NCI-H524 treated with DMSO at 0.1 percent for 48 hours (cell line): ENCODE data around the gene TESMIN.

Experiments
- DNase-seq: peaks from one replicate; lab custom pipeline; 2025; lab: John Stamatoyannopoulos, UW

Gene TESMIN

GRCh38 chr11:68711114-68711513 is 40.2 kb downstream of the TESMIN start:
- DNase-seq, result no peak

DNA sequence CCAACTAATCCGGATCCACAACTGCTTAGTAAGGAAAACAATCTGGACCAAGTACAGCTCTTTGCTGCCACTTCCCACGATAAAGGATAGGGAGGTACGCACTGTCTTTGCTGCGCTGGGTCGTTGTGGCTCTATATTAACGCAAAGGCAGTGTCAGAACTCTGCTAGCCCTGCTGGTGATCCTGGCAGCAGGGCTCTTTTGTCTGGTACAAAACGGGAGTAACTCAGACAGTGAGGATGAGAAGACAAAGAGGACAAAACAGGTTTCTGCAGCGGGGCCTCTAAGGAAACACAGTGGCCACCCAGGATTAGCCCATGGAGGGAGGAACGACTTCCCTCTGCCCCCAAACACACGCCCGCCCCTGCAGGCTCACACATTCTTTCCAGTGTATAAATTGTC is 40.9 kb downstream of the TESMIN start:
- DNase-seq, result no peak

DNA sequence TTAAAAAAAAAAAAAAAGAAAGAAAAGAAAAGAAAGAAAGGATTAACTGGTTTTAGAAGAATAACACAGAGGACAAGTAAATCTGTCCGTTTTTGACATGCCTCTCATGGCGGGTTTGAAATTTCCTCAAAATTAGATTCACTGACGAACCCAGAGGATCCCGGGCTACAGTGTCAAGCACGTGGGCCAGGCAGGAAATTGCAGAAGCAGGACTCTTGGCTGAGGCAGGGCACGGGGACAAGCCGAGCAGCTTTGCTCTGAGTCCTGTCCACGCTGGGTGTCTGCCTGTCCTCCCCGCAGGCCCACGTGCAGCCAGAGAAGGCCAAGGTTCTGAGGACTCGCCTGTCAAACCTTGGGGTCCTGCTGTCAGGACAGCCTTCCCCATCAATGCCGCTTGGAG is 42.3 kb downstream of the TESMIN start:
- DNase-seq, result no peak

- no peak for DNase-seq
Observed at GRCh38 chr11:68707527-68707926, 43.8 kb downstream of the TESMIN start.

DNA sequence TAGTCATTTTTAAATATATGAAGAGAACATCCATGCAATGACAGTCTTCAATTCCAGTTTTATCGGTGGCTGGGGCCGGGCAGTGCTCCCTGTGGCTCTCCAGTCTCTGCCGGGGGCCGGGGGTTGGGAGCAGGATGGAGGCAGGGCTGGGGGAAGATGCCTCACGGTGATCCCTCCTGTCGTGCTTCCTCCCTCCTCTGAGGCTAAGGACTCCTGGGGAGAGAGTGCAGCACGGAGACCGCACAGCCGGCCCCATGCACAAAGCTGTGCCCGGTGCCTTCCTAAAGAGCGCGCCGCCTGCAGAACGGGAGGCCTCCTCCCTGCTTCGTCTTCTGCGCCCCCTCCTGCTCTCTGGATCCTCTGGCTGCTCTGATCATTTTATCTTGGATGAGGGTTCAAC is 46.4 kb downstream of the TESMIN start:
- DNase-seq, result no peak

DNA sequence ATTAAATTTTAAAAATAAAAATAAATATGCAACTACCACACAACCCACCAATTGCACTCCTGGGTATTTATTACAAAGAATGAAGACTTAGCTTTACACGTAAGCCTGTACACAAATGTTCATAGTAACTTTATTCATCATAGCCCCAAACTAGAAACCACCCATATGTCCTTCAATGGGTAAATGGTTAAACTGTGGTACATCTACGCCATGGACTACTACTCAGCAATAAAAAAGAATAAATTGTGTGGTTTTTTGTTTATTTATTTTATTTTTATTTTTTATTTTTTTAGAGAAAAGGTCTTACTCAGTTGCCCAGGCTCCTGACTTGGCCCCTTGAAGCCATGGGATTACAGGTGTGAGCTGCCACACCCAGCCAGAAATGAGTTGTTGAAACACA is 52.3 kb downstream of the TESMIN start:
- no peak for DNase-seq

- no peak for DNase-seq
Observed at GRCh38 chr11:68695531-68695930, 55.8 kb downstream of the TESMIN start.

DNA sequence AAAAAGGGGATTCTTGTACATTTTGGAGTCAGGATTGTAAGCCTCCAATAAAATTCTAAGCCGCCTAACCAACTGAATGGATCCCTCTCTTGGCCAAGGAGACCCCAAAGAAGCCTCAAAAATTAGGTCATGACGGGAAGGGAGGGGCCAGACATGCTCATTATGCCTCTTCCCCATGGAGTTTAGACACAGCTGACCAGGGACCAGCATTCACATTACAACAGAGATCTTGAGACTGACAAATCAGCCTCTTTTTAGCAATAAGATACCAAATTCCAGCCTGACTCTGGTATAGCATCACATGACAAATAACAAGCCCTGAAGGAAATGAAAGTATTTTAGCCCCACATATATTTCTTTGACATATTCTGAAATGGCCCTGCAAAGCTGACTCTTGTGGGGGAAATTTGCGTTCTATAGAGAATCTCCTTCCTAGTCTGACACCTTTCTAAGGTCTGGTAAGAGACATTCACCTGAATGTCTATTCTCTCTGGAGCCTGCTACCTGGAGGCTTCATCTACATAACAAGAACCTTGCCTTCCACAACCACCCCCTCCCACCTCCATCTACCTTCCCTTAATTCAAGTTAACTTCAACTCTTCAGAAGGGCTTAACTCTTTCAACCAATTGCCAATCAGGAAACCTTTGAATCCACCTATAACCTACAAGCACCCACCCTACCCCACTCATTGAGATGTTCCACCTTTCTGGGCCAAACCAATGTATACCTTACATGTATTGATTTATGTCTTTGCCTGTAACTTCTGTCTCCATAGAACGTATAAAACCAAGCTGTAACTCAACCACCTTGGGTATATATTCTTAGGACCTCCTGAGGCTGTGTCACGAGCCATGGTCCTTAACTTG is 56.7 kb downstream of the TESMIN start:
- DNase-seq, result no peak

DNA sequence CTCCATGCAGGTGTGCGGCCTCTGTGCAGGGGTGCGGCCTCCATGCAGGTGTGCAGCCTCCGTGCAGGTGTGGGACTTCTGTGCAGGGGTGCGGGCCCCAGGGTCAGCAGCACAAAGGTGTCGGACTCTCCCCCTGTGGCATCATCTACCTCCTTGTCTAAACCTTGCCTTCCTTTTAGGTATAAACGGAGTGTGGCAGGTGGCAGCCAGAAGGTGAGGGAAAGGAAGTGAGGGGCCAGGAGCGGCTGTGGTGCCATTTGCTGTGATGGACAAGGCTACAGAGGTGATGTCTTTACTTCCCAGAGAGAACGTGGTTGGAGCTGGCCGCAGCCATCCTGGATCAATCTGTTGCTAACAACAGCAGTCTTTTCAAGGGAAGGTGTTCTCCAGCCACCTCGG is 57.8 kb downstream of the TESMIN start:
- no peak for DNase-seq

GRCh38 chr11:68692871-68693483 is 58.3 kb downstream of the TESMIN start:
- DNase-seq, result no peak

DNA sequence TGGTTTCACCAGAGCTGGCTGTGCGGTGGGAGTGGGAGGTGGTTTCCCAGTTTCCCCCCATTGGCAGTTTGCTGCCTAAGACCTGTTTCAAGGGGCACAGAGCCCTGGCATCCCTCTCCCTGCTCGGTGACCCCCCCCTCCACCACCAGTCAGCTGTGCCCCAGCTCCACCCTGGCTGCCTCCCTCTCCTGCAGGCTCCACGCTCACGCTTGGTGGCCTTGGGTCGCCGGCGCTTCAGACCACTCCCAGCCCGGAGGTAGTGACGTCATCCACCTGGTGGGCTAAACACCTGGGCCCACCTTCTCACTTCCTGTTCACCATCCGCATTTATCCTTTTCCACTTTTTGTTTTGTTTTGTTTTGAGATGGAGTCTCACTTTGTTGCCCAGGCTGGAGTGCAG is 59.2 kb downstream of the TESMIN start:
- DNase-seq, result no peak

- DNase-seq, result no peak
Observed at GRCh38 chr11:68691402-68691784, 59.9 kb downstream of the TESMIN start.

- no peak for DNase-seq
Observed at GRCh38 chr11:68690671-68691401, 60.5 kb downstream of the TESMIN start.

DNA sequence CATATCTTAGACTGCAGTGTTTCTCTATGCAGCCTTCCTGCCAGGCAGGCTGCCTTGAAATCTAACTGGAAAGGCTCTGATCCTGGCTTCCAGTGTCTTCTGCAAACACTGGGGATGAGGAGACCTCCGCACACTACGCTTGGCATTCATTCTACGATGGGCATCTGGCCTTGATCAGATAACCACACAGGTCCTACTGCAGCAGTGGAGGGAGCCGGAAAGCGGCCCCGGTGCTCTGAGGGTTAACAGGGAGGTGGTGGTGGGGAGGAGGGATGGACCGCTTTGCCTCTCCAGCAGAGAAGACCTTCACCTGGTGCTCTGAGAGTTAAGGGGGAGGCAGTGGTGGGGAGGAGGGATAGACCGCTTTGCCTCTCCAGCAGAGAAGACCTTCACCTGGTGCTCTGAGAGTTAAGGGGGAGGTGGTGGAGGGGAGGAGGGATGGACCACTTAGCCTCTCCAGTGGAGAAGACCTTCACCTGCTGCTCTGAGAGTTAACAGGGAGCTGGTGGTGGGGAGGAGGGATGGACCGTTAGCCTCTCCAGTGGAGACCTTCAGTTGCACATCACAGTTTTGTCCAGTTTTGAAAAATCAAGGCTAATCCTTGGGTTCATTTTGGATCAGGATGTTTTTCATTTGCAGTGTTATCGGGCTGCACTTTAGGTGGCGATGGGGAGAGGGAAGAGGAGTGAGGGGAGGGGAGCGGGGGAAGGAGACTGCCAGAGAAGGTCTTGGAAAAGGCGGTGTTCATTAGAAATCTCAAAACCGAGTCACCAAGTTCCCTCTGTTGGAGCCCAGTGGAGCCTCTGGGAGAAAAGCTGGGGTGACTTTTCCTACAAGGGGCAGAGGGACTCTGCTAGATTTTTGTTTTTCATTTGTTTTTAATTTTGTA is 61.3 kb downstream of the TESMIN start:
- DNase-seq, result no peak

- no peak for DNase-seq
Observed at GRCh38 chr11:68688881-68689280, 62.4 kb downstream of the TESMIN start.

DNA sequence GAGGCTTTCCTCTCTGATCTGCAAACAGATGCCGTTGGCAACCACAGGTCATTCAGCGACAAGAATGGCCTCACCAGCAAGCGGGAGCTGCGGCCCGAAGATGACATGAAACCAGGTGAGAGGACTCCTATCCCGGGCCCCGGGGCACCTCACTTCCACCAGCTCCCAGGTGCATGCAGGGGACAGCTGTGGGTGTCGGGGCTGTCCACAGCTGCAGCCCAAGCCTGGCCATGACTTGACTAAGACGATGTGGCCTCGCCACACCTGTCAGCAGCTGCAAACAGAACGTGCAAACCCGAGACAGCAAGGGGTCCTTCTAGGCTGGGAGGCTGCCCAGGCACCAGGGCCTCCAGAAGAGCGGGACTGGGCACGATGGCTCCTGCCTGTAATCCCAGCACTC is 63.3 kb downstream of the TESMIN start:
- no peak for DNase-seq

GRCh38 chr11:68687311-68687710 is 64.0 kb downstream of the TESMIN start:
- no peak for DNase-seq

DNA sequence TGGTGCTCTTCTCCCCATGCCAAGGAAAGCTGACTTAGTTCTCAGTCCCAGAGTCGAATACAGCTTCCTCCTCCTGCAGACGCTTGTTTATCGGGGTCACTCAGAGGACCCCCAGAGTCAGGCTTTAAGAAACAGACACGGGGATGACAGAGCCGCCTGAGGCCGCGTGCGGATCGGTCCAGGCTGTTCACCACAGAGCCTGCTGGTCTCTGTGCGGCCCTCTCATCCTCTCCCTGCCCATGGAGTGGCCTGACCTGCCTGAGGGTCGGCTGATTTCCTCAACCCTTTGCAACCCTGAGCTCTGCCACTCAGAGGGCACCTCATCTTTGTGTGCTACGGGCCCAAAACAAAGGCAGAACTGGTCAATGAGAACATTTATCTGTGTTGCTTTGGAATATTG is 64.8 kb downstream of the TESMIN start:
- DNase-seq, result no peak

DNA sequence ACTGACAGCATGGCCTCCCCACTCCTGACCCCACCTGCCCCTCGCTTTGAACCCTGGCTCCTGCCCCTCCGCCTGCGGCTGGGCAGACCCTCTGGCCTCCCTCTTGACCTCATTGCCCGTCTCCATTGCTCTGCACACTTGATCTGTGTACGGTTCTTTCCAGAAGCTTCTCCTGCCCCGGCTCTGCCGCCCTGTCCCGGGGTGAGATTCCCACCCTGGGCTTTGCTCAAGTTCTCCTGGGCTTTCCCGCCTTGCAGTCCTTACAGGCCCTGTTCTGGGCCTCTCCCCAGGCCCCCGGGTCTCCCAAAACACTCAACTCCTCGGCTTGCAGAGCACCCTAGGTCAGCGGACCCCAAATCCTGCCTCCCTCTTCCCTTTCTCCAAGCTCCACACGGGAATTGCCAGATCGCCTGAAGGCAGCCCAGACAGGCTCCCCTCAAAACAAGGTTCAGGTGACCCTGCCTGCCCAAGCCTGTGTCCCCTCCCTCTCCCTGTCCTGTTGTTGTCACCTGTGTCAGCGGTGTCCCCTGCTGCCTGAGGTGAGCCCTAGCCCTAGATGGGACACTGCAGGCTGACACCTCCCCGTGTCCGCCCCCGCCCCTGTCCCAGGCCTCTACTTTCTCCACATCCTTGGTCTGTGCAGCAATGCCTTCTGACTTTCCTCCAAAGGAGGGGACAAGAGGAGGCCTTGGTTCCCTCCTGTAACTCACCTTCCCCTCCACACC is 65.5 kb downstream of the TESMIN start:
- no peak for DNase-seq

DNA sequence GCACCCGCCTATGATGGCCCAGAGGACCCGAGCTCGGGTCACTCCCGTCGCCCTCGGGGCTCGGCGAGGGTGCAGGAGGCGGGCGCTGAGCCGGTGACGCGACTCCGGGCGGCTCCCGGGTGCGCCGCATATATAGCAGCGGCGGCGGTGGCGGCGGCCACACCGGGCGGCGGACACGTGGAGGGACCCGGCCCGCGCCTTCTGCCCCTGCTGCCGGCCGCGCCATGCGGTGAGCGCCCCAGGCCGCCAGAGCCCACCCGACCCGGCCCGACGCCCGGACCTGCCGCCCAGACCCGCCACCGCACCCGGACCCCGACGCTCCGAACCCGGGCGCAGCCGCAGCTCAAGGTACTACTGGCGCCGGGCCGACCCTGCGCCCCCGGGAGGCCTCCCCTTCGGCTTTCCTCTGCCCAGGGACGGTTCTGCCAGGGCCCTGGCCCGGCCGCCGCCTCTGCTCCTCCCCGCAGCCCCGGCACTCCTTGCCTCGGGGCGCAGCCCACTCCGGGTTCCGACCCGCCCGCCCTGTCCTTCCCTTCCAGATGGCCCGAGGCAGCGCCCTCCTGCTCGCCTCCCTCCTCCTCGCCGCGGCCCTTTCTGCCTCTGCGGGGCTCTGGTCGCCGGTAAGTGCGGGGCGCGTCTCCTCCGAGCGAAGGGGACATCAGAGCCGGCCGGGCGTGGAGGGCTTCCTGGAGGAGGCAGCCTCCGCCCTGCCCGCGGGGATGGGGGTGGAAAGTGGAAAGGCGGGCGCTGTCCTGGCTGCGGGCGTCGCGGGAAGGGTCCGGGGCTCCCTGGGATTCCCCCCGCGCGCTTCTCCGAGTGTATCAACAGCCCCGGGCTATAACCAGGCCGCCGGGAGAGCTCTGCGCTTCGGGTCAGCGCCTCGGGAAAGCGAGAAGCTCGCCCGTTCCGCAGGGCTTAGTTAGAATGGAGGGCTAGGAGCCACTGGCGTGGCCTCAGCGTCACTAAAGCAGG is 66.6 kb downstream of the TESMIN start, which contains the start of gene GAL:
GAL (plus strand) TSS at position 160 of the 972 bp plus-strand sequence; CDS start at position 540, 380 bp downstream.
- DNase-seq, result no peak
